ENCODE results near the gene ATP8B4.

GRCh38 chr15:49985463-49985862 is 133.6 kb downstream of the ATP8B4 start:
- TF ChIP-seq CTCF (conservative IDR thresholded peaks at IDR 0.05 in 1 of 2, IDR thresholded peaks at IDR 0.05 in 1 of 2; ENCODE audit: low read depth in 1 of 2, low read length in 2 of 2), result no peak
- no peak for TF ChIP-seq EZH2 (IDR thresholded peaks at IDR 0.05; ENCODE audit: low read length, missing control alignments)
